ENCODE data around the gene RAB8B. TPM values are rescaled to one million over a fixed set of nuclear protein-coding genes. Genes with fewer than 3 reads are reported as not detected.
"Not testable (repeated sequence)": the region's sequence is repeated elsewhere in the genome, so short reads cannot be mapped to it uniquely, and the experiment has no call there.

RAB8B gene
- total RNA-seq, 4 donors from 2014 or later, result 26.1 to 48.1 (median 33.0) TPM

DNA sequence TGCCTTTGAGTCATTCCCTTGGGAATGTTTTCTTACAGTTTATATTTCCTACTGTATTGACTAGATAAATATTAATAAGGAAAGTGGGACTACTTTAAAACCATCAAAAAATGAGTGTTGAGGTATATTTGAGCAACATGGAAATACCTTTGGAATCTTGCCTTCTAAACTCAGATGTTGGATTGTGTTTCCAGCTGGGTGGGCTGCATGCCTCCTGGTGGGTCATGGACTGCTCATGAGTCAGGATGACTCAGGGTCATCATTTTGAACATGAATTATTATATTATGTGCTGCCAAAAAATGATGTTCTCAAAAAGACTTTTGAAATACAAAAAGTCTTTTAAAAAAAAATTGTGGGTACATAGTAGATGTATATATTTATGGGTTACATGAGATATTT, 46.9 kb downstream of the RAB8B start:
- Histone ChIP-seq H3K27ac (no peak overlapping the region), H3K4me1 (peaks cover 11 to 78% (median 28%) of the 10 kb centered on the region in 3 donors), H3K4me3 (no peak overlapping the region), H3K27me3 (no peaks in the 10 kb centered on the region), H3K9me3 (no peaks in the 10 kb centered on the region), H3K36me3 (no peaks in the 10 kb centered on the region)
- peak; percentile 46 for TF ChIP-seq POLR2AphosphoS5 (IDR thresholded peaks at IDR 0.05)
- TF ChIP-seq, protein P1, sequence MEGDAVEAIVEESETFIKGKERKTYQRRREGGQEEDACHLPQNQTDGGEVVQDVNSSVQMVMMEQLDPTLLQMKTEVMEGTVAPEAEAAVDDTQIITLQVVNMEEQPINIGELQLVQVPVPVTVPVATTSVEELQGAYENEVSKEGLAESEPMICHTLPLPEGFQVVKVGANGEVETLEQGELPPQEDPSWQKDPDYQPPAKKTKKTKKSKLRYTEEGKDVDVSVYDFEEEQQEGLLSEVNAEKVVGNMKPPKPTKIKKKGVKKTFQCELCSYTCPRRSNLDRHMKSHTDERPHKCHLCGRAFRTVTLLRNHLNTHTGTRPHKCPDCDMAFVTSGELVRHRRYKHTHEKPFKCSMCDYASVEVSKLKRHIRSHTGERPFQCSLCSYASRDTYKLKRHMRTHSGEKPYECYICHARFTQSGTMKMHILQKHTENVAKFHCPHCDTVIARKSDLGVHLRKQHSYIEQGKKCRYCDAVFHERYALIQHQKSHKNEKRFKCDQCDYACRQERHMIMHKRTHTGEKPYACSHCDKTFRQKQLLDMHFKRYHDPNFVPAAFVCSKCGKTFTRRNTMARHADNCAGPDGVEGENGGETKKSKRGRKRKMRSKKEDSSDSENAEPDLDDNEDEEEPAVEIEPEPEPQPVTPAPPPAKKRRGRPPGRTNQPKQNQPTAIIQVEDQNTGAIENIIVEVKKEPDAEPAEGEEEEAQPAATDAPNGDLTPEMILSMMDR (IDR thresholded peaks at IDR 0.05), result no peak
- ATAC-seq, result no peak

DNA sequence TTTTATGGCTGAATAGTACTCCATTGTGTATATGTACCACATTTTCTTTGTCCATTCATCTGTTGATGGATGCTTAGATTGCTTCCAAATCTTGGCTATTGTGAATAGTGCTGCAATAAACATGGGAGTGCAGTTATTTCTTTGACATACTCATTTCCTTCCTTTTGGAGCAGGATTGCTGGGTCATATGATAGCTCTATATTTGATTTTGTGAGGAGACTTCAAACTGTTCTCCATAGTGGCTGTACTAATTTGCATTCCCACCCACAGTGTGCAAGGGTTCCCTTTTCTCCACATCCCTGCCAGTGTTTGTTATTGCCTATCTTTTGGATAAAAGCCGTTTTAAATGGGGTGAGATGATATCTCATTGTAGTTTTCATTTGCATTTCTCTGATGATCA, 47.7 kb downstream of the RAB8B start:
- H3K27ac ChIP-seq, ATAC-seq, H3K9me3 ChIP-seq, H3K36me3 ChIP-seq, H3K27me3 ChIP-seq, H3K4me3 ChIP-seq: not testable (repeated sequence)
- WGBS, 2 donors (ENCODE audit: low coverage in 1 of 2), result 73 to 86% methylated on average over 1 of the region's 1 CpG
- H3K4me1 ChIP-seq, result peaks cover 11 to 70% (median 28%) of the 10 kb centered on the region in 3 donors

DNA sequence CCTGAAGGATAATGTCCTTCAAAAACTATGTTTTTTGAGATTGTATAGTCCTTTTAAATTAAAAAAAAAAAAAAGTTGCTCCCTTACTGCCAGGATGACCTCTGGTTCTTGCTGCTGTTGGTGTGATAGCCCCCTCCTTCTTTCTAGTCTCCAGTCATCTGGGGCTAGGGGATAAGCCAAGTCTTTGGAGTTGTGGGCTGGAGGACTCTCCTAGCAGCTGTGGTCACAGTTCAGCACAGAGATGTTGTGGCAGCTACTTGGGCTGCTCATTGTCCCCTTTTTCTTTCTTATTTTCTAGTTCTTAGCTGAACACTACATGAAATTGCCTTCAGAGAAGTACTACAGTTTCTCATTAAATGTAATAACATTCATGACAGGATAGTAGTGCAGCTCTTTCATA, 48.8 kb downstream of the RAB8B start:
- no peaks in the 10 kb centered on the region for H3K27me3 ChIP-seq
- H3K4me1 ChIP-seq, result peaks cover 13 to 73% (median 30%) of the 10 kb centered on the region in 3 donors
- peak overlapping the region in 1 of 4 donors; percentile 30 for H3K27ac ChIP-seq
- ATAC-seq, result no peak
- H3K9me3 ChIP-seq, result no peaks in the 10 kb centered on the region
- H3K36me3 ChIP-seq, result no peaks in the 10 kb centered on the region
- no peak overlapping the region for H3K4me3 ChIP-seq
- no peak for TF ChIP-seq POLR2AphosphoS5 (IDR thresholded peaks at IDR 0.05)
- TF ChIP-seq POLR2A (IDR thresholded peaks at IDR 0.05), result no peak
- TF ChIP-seq EP300 (IDR thresholded peaks at IDR 0.05), result no peak
- TF ChIP-seq, protein P1 (IDR thresholded peaks at IDR 0.05), result no peak

DNA sequence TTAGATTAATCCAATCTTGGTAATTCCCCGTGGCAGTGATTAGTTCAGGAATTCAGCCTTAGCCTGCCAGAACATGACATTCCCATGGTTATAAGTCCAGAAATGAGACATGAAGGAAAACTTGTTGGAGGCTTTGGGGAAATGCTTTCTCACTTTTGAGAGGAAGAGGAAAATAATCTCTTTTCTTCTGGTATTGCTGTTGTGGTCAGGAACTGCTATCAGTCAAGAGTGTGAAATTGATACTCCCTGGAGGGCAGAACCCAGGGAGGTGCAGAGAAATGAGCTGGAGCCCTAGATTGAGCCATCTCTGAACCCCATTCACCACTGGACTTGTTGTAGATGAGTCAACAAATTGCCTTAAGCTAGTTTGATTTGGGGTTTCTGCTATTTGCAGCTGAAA, 49.4 kb downstream of the RAB8B start:
- Histone ChIP-seq H3K9me3 (no peaks in the 10 kb centered on the region), H3K4me3 (no peak overlapping the region), H3K27ac (peak overlapping the region in 2 of 4 donors; percentile 11 to 30), H3K27me3 (no peaks in the 10 kb centered on the region), H3K4me1 (peaks cover 12 to 73% (median 30%) of the 10 kb centered on the region in 3 donors), H3K36me3 (no peaks in the 10 kb centered on the region)
- peak; percentile 29 for ATAC-seq
- peak; percentile 15 for TF ChIP-seq POLR2AphosphoS5 (IDR thresholded peaks at IDR 0.05)
- TF ChIP-seq EP300 (IDR thresholded peaks at IDR 0.05), result no peak
- 0 to 9% methylated on average over 1 of the region's 1 CpG for WGBS, 2 donors (ENCODE audit: low coverage in 1 of 2)

DNA sequence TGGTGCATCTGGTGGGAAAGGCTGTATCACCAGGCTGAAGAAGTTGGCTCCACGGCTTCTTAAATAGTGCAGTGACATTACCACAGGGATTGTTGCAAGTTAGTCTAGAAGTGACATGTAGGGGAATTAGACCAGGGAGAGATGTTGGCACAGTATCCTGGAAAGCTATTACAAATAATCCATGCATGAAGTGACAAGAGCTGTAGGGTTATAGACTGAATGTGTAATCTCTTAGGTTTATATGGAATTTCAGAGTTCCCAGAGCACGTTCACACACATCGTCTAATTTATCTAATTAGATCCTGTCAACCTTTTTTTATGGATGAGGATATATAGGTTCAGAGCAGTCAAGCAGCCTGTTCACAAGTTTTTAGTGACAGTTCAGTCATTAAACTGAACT, 50.7 kb downstream of the RAB8B start:
- no peak overlapping the region for H3K4me3 ChIP-seq
- no peak overlapping the region for H3K27ac ChIP-seq
- H3K4me1 ChIP-seq, result peaks cover 12 to 73% (median 28%) of the 10 kb centered on the region in 3 donors
- no peaks in the 10 kb centered on the region for H3K9me3 ChIP-seq
- no peaks in the 10 kb centered on the region for H3K36me3 ChIP-seq
- TF ChIP-seq POLR2AphosphoS5 (IDR thresholded peaks at IDR 0.05) (no peak), EP300 (IDR thresholded peaks at IDR 0.05) (no peak), POLR2A (IDR thresholded peaks at IDR 0.05) (no peak)
- TF ChIP-seq, protein P1 (IDR thresholded peaks at IDR 0.05), result no peak
- ATAC-seq, result no peak
- H3K27me3 ChIP-seq, result no peaks in the 10 kb centered on the region
- 70 to 84% methylated on average over 3 of the region's 3 CpGs for WGBS, 2 donors (ENCODE audit: low coverage in 1 of 2)

DNA sequence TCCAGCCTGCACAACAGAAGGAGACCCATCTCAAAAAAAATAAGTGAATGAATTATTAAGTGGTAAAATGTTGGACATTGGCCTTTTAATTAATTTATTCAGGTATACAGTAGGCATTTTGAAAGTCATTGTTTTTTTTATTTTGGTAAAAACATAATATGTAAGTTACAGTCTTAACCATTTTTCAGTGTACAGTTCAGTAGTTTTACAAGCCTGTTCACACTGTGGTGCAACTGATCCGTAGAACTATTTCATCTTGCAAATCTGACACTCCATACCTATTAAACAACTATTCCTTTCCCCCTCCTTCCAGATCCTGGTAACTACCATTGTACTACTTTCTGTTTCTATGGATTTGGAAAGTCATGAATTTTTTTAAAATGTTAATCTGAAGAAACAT, 51.9 kb downstream of the RAB8B start:
- H3K4me3 ChIP-seq, result no peak overlapping the region
- H3K4me1 ChIP-seq, result peaks cover 16 to 73% (median 30%) of the 10 kb centered on the region in 3 donors
- no peak overlapping the region for H3K27ac ChIP-seq
- no peaks in the 10 kb centered on the region for H3K9me3 ChIP-seq
- H3K36me3 ChIP-seq, result peaks cover 0 to under 1% of the 10 kb centered on the region in 2 donors
- no peaks in the 10 kb centered on the region for H3K27me3 ChIP-seq
- WGBS, 2 donors (ENCODE audit: low coverage in 1 of 2), result 91 to 100% methylated on average over 1 of the region's 1 CpG
- ATAC-seq, result no peak
- TF ChIP-seq EP300 (IDR thresholded peaks at IDR 0.05), result no peak
- TF ChIP-seq POLR2A (IDR thresholded peaks at IDR 0.05), result no peak
- TF ChIP-seq POLR2AphosphoS5 (IDR thresholded peaks at IDR 0.05), result no peak
- TF ChIP-seq, protein P1 (IDR thresholded peaks at IDR 0.05), result no peak
